Cerebellar cortex (tissue), 1 donor: Measurements from ENCODE around the gene CCPG1.

Source experiments
- DNase-seq: peaks from one replicate; pipeline ENCODE4 v3.0.0-alpha.2; 2015; ENCODE audit warnings: low spot score

The CCPG1 gene

GRCh38 chr15:55387027-55387426, 21.1 kb downstream of the CCPG1 start:
- DNase-seq = no peak

GRCh38 chr15:55383687-55384086, 24.5 kb downstream of the CCPG1 start:
- DNase-seq = no peak

- DNase-seq = no peak
Observed at GRCh38 chr15:55381595-55381994, 26.6 kb downstream of the CCPG1 start.

- DNase-seq = no peak
Observed at GRCh38 chr15:55379095-55379494, 29.1 kb downstream of the CCPG1 start.

GRCh38 chr15:55372701-55373440, 35.3 kb downstream of the CCPG1 start:
- no peak for DNase-seq

GRCh38 chr15:55366981-55367380, 41.2 kb downstream of the CCPG1 start:
- DNase-seq = no peak

GRCh38 chr15:55362641-55363040, 45.5 kb downstream of the CCPG1 start:
- DNase-seq = no peak

- no peak for DNase-seq
Observed at GRCh38 chr15:55361048-55361447, 47.1 kb downstream of the CCPG1 start.

GRCh38 chr15:55360256-55360655, 47.9 kb downstream of the CCPG1 start:
- peak; percentile 12 for DNase-seq

- no peak for DNase-seq
Observed at GRCh38 chr15:55358471-55358870, 49.7 kb downstream of the CCPG1 start.

- no peak for DNase-seq
Observed at GRCh38 chr15:55357774-55358173, 50.4 kb downstream of the CCPG1 start.

- no peak for DNase-seq
Observed at GRCh38 chr15:55356985-55357585, 51.1 kb downstream of the CCPG1 start.

- no peak for DNase-seq
Observed at GRCh38 chr15:55353025-55353424, 55.1 kb downstream of the CCPG1 start.

- no peak for DNase-seq
Observed at GRCh38 chr15:55349282-55349681, 58.9 kb downstream of the CCPG1 start.

- no peak for DNase-seq
Observed at GRCh38 chr15:55348281-55348778, 59.8 kb downstream of the CCPG1 start.

GRCh38 chr15:55344206-55344605, 64.0 kb downstream of the CCPG1 start:
- no peak for DNase-seq

- no peak for DNase-seq
Observed at GRCh38 chr15:55343168-55343567, 65.0 kb downstream of the CCPG1 start.

- DNase-seq = no peak
Observed at GRCh38 chr15:55337160-55337559, 71.0 kb downstream of the CCPG1 start.

GRCh38 chr15:55334997-55335396, 73.2 kb downstream of the CCPG1 start:
- no peak for DNase-seq

GRCh38 chr15:55334371-55334770, 73.8 kb downstream of the CCPG1 start:
- DNase-seq = no peak

GRCh38 chr15:55327387-55327786, 80.8 kb downstream of the CCPG1 start:
- DNase-seq = no peak

- DNase-seq = no peak
Observed at GRCh38 chr15:55322467-55322866, 85.7 kb downstream of the CCPG1 start.

- DNase-seq = no peak
Observed at GRCh38 chr15:55320963-55321362, 87.2 kb downstream of the CCPG1 start.

GRCh38 chr15:55320238-55320550, 88.0 kb downstream of the CCPG1 start:
- DNase-seq = peak; percentile 3
